HEK293 (cell line): ENCODE results near the gene CHRNA1.

Source experiments
- BCL11A ChIP-seq: fragments of 450-650 bp; formaldehyde crosslinking; IDR thresholded peaks from 2 replicates; pipeline ENCODE4 v1.5.1; 2016; ENCODE audit warnings: low read depth, missing biosample characterization, missing genetic modification characterization
- CTCF ChIP-seq: fragments of 450-650 bp; formaldehyde crosslinking; IDR thresholded peaks from 2 replicates; pipeline ENCODE4 v1.5.1; 2016; ENCODE audit warnings: missing biosample characterization, missing genetic modification characterization
- HOXA7 ChIP-seq: sonication (generic); formaldehyde crosslinking; IDR thresholded peaks from 2 replicates; pipeline ENCODE4 v1.8.1; 2022; ENCODE audit warnings: missing genetic modification reagents, borderline replicate concordance
- KLF10 ChIP-seq: fragments of 450-650 bp; IDR thresholded peaks from 2 replicates; pipeline ENCODE4 v1.5.1; 2018; ENCODE audit warnings: missing biosample characterization, mild to moderate bottlenecking, missing genetic modification characterization
- REST ChIP-seq: fragments of 450-650 bp; formaldehyde crosslinking; IDR thresholded peaks from 2 replicates; pipeline ENCODE4 v1.5.1; 2016; ENCODE audit warnings: missing biosample characterization, missing genetic modification characterization
- TCF7L2 ChIP-seq: IDR thresholded peaks from 2 replicates; pipeline ENCODE4 v1.6.1; 2011; ENCODE audit warnings: low read depth, mild to moderate bottlenecking, inconsistent platforms, low read length, moderate library complexity, borderline replicate concordance
- ZBTB8A ChIP-seq: fragments of 450-650 bp; formaldehyde crosslinking; IDR thresholded peaks from 2 replicates; pipeline ENCODE4 v1.5.1; 2016; ENCODE audit warnings: missing biosample characterization, missing genetic modification characterization
- ZNF24 ChIP-seq: fragments of 450-650 bp; formaldehyde crosslinking; IDR thresholded peaks from 2 replicates; pipeline ENCODE4 v1.5.1; 2016; ENCODE audit warnings: missing biosample characterization, missing genetic modification characterization
- ZNF335 ChIP-seq: fragments of 450-650 bp; formaldehyde crosslinking; conservative IDR thresholded peaks from 2 replicates; pipeline ENCODE4 v1.5.1; 2016; ENCODE audit warnings: missing biosample characterization, missing genetic modification characterization
- ZNF391 ChIP-seq: fragments of 450-650 bp; formaldehyde crosslinking; IDR thresholded peaks from 2 replicates; pipeline ENCODE4 v1.5.1; 2016; ENCODE audit warnings: low read depth, missing biosample characterization, missing genetic modification characterization, borderline replicate concordance
- ZNF624 ChIP-seq: fragments of 450-650 bp; formaldehyde crosslinking; IDR thresholded peaks from 2 replicates; pipeline ENCODE4 v1.5.1; 2017; ENCODE audit warnings: missing biosample characterization, missing genetic modification characterization
- TF ChIP-seq, protein P1 (sequence below): fragments of 450-650 bp; formaldehyde crosslinking; IDR thresholded peaks from 2 replicates; pipeline ENCODE4 v1.5.1; 2016; ENCODE audit warnings: missing biosample characterization, missing genetic modification characterization
- TF ChIP-seq, protein P2 (sequence below): fragments of 450-650 bp; formaldehyde crosslinking; IDR thresholded peaks from 2 replicates; pipeline ENCODE4 v1.5.1; 2016; ENCODE audit warnings: missing biosample characterization, missing genetic modification characterization

DNA sequence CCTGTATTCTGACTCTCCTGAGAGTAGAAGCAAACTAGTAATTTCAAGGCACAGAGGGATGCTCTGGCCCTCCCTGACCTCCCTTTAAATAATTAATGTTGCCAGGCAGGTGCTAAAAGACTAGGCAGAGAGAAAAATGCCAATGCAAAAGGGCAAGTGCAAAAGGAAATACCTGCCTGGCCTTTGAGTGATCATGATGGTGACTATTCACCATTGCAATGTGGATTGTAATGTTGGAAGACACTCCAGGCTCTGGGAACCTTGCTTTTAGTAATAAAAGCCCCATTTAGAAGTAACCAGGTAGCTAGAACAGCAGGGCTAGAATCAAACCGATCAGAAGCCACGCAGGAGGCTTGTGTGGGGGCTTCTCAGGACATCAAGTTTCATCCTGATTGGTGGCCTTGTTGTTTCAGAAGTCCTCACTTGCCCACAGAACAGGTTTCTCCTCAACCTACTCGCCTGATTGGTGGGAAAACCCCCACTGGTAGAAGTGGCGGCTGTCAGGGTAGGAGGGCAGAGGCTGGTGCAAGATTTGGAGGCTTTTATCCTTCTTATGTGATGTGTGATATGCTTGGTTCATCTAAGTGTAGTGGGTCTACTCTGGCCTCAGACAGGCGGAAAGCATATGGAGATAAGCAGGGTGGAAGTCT lies 16.0 kb upstream of the CHRNA1 start:
- TF ChIP-seq KLF10 (no peak), ZNF335 (tag by site-specific recombination) (no peak), CTCF (tag by site-specific recombination) (no peak), ZBTB8A (tag by site-specific recombination) (no peak), REST (no peak), ZNF24 (tag by site-specific recombination) (no peak), BCL11A (tag by site-specific recombination) (no peak), ZNF624 (tag by site-specific recombination) (no peak), ZNF391 (tag by site-specific recombination) (no peak), TCF7L2 (no peak), HOXA7 (CRISPR knock-in tag) (no peak)
- TF ChIP-seq, protein P1, sequence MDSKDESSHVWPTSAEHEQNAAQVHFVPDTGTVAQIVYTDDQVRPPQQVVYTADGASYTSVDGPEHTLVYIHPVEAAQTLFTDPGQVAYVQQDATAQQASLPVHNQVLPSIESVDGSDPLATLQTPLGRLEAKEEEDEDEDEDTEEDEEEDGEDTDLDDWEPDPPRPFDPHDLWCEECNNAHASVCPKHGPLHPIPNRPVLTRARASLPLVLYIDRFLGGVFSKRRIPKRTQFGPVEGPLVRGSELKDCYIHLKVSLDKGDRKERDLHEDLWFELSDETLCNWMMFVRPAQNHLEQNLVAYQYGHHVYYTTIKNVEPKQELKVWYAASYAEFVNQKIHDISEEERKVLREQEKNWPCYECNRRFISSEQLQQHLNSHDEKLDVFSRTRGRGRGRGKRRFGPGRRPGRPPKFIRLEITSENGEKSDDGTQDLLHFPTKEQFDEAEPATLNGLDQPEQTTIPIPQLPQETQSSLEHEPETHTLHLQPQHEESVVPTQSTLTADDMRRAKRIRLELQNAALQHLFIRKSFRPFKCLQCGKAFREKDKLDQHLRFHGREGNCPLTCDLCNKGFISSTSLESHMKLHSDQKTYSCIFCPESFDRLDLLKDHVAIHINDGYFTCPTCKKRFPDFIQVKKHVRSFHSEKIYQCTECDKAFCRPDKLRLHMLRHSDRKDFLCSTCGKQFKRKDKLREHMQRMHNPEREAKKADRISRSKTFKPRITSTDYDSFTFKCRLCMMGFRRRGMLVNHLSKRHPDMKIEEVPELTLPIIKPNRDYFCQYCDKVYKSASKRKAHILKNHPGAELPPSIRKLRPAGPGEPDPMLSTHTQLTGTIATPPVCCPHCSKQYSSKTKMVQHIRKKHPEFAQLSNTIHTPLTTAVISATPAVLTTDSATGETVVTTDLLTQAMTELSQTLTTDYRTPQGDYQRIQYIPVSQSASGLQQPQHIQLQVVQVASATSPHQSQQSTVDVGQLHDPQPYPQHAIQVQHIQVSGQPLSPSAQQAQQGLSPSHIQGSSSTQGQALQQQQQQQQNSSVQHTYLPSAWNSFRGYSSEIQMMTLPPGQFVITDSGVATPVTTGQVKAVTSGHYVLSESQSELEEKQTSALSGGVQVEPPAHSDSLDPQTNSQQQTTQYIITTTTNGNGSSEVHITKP (tag by site-specific recombination) = no peak
- TF ChIP-seq, protein P2, sequence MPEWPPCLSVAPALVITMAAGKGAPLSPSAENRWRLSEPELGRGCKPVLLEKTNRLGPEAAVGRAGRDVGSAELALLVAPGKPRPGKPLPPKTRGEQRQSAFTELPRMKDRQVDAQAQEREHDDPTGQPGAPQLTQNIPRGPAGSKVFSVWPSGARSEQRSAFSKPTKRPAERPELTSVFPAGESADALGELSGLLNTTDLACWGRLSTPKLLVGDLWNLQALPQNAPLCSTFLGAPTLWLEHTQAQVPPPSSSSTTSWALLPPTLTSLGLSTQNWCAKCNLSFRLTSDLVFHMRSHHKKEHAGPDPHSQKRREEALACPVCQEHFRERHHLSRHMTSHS (tag by site-specific recombination) = no peak
